ENCODE measurements around the gene CYTH1. TPM values are rescaled to one million over a fixed set of nuclear protein-coding genes. Genes with fewer than 3 reads are reported as not detected.

Gene CYTH1
- total RNA-seq, 1 donor from 2014 or later = 80.8 TPM

- no peaks in the 10 kb centered on the region for H3K36me3 Mint-ChIP-seq (ENCODE audit: low read depth)
Measured at GRCh38 chr17:78637146-78637545, 144.9 kb downstream of the CYTH1 start.

GRCh38 chr17:78634154-78634553, 147.9 kb downstream of the CYTH1 start:
- Mint-ChIP-seq H3K36me3 (ENCODE audit: low read depth) (no peaks in the 10 kb centered on the region), H3K4me3 (ENCODE audit: unreplicated experiment) (no peak overlapping the region), H3K27ac (ENCODE audit: unreplicated experiment) (no peak overlapping the region), H3K4me1 (ENCODE audit: low read depth) (peaks cover 15% of the 10 kb centered on the region), H3K27me3 (ENCODE audit: low read depth) (no peaks in the 10 kb centered on the region), H3K9me3 (ENCODE audit: low read depth) (no peaks in the 10 kb centered on the region)
- DNase-seq (ENCODE audit: low spot score) = no peak
- TF ChIP-seq CTCF (IDR thresholded peaks at IDR 0.05) = no peak

More at GRCh38 chr17:78637146-78637545, 144.9 kb downstream of the CYTH1 start:
- H3K27ac Mint-ChIP-seq (ENCODE audit: unreplicated experiment) = no peak overlapping the region
- H3K4me3 Mint-ChIP-seq (ENCODE audit: unreplicated experiment) = no peak overlapping the region
- no peak for TF ChIP-seq CTCF (IDR thresholded peaks at IDR 0.05)
- H3K4me1 Mint-ChIP-seq (ENCODE audit: low read depth) = peaks cover 16% of the 10 kb centered on the region
- no peak for DNase-seq (ENCODE audit: low spot score)
- H3K27me3 Mint-ChIP-seq (ENCODE audit: low read depth) = no peaks in the 10 kb centered on the region
- no peaks in the 10 kb centered on the region for H3K9me3 Mint-ChIP-seq (ENCODE audit: low read depth)

GRCh38 chr17:78629436-78629995, 152.6 kb downstream of the CYTH1 start:
- peak; percentile 72 for DNase-seq (ENCODE audit: low spot score)
- Mint-ChIP-seq H3K9me3 (ENCODE audit: low read depth) (no peaks in the 10 kb centered on the region), H3K27ac (ENCODE audit: unreplicated experiment) (no peak overlapping the region), H3K4me3 (ENCODE audit: unreplicated experiment) (no peak overlapping the region), H3K4me1 (ENCODE audit: low read depth) (peaks cover 9% of the 10 kb centered on the region), H3K27me3 (ENCODE audit: low read depth) (no peaks in the 10 kb centered on the region), H3K36me3 (ENCODE audit: low read depth) (no peaks in the 10 kb centered on the region)
- no peak for TF ChIP-seq CTCF (IDR thresholded peaks at IDR 0.05)

GRCh38 chr17:78628547-78629435, 153.3 kb downstream of the CYTH1 start:
- DNase-seq (ENCODE audit: low spot score) = peak; percentile 81
- H3K27me3 Mint-ChIP-seq (ENCODE audit: low read depth) = no peaks in the 10 kb centered on the region
- no peak overlapping the region for H3K4me3 Mint-ChIP-seq (ENCODE audit: unreplicated experiment)
- no peaks in the 10 kb centered on the region for H3K9me3 Mint-ChIP-seq (ENCODE audit: low read depth)
- no peaks in the 10 kb centered on the region for H3K36me3 Mint-ChIP-seq (ENCODE audit: low read depth)
- H3K27ac Mint-ChIP-seq (ENCODE audit: unreplicated experiment) = no peak overlapping the region
- TF ChIP-seq CTCF (IDR thresholded peaks at IDR 0.05) = no peak
- H3K4me1 Mint-ChIP-seq (ENCODE audit: low read depth) = peaks cover 9% of the 10 kb centered on the region

GRCh38 chr17:78624324-78625151, 157.5 kb downstream of the CYTH1 start:
- DNase-seq (ENCODE audit: low spot score) = no peak
- H3K9me3 Mint-ChIP-seq (ENCODE audit: low read depth) = peaks cover 6% of the 10 kb centered on the region

More at GRCh38 chr17:78624324-78625151, 157.5 kb downstream of the CYTH1 start:
- H3K4me1 Mint-ChIP-seq (ENCODE audit: low read depth) = peaks cover 7% of the 10 kb centered on the region
- H3K36me3 Mint-ChIP-seq (ENCODE audit: low read depth) = no peaks in the 10 kb centered on the region
- H3K4me3 Mint-ChIP-seq (ENCODE audit: unreplicated experiment) = no peak overlapping the region
- H3K27ac Mint-ChIP-seq (ENCODE audit: unreplicated experiment) = no peak overlapping the region
- no peak for TF ChIP-seq CTCF (IDR thresholded peaks at IDR 0.05)
- no peaks in the 10 kb centered on the region for H3K27me3 Mint-ChIP-seq (ENCODE audit: low read depth)
